Colonic mucosa (tissue), 4 donors: ENCODE measurements around the gene SLC39A12. TPM values are rescaled to one million over a fixed set of nuclear protein-coding genes. Genes with fewer than 3 reads are reported as not detected.

Experiments
- DNase-seq: peaks from one replicate; pipeline ENCODE4 v3.0.0-alpha.2; 2020
- H3K27ac ChIP-seq: fragments of 200-600 bp; one replicate; pipeline ENCODE4 v1.8.0; 2021
- H3K27me3 ChIP-seq: fragments of 200-600 bp; one replicate; pipeline ENCODE4 v1.8.0; 2021
- H3K36me3 ChIP-seq: fragments of 200-600 bp; one replicate; pipeline ENCODE4 v1.8.0; 2021
- H3K4me1 ChIP-seq: fragments of 200-600 bp; one replicate; pipeline ENCODE4 v1.8.0; 2021; ENCODE audit warnings: mild to moderate bottlenecking
- H3K4me3 ChIP-seq: fragments of 200-600 bp; one replicate; pipeline ENCODE4 v1.8.0; 2021
- H3K9ac ChIP-seq, 2 donors: one replicate each; pipeline ENCODE4 v1.7.0; 2013; ENCODE audit warnings: control low read depth in 2 of 2, low read depth in 2 of 2, low read length in 2 of 2
- H3K9me3 ChIP-seq: fragments of 200-600 bp; one replicate; pipeline ENCODE4 v1.8.0; 2021
- CTCF ChIP-seq: fragments of 200-600 bp; IDR thresholded peaks from one replicate; pipeline ENCODE4 v1.8.0; 2022; ENCODE audit warnings: antibody characterized with exemption, mild to moderate bottlenecking
- intact Hi-C: fragments of 100-400 bp; cut with DNase I; formaldehyde crosslinking; loops from one replicate; pipeline ENCODE4 v1.14.1; 2022
- total RNA-seq, 2 donors: library from RNA; stranded (reverse); fragmentation: NEBNext Ultra II Directional in 1 of 2; extraction: Animal tissue kit (Norgen Biotek cat#: 25700) in 1 of 2; gene quantifications; one replicate each; pipeline ENCODE4 v1.2.1, GENCODE V29; 2021
- donor health status: healthy.
- donor health status: DM: no; HTN: no; CAD: no.
- donor health status: DM: no; HTN: no; CAD: no.

SLC39A12 gene
- total RNA-seq, 2 donors from 2014 or later = 0.13 to 0.15 TPM

GRCh38 chr10:17984563-17984962 lies 32.8 kb downstream of the SLC39A12 start:
- H3K9ac ChIP-seq = no peak overlapping the region
- H3K4me1 ChIP-seq = no peaks in the 10 kb centered on the region
- H3K36me3 ChIP-seq = no peaks in the 10 kb centered on the region
- H3K9me3 ChIP-seq = no peaks in the 10 kb centered on the region
- no peaks in the 10 kb centered on the region for H3K27me3 ChIP-seq
- DNase-seq = no peak
- no peak overlapping the region for H3K4me3 ChIP-seq
- intact Hi-C loops = no loop called here
- TF ChIP-seq CTCF = no peak
- H3K27ac ChIP-seq = no peak overlapping the region

- DNase-seq = no peak
- TF ChIP-seq CTCF = no peak
- no peaks in the 10 kb centered on the region for H3K36me3 ChIP-seq
These were observed 38.4 kb downstream of the SLC39A12 start for GRCh38 chr10:17989908-17990767.

GRCh38 chr10:17992266-17992665 lies 40.5 kb downstream of the SLC39A12 start:
- no peak for DNase-seq
- Histone ChIP-seq H3K4me1 (no peaks in the 10 kb centered on the region), H3K36me3 (no peaks in the 10 kb centered on the region), H3K4me3 (no peak overlapping the region), H3K27me3 (no peaks in the 10 kb centered on the region), H3K9me3 (no peaks in the 10 kb centered on the region), H3K27ac (no peak overlapping the region), H3K9ac (no peak overlapping the region)
- no peak for TF ChIP-seq CTCF
- intact Hi-C loops = no loop called here

More at GRCh38 chr10:17989908-17990767, 38.4 kb downstream of the SLC39A12 start:
- no peak overlapping the region for H3K27ac ChIP-seq
- H3K9me3 ChIP-seq = no peaks in the 10 kb centered on the region
- H3K27me3 ChIP-seq = no peaks in the 10 kb centered on the region
- no peak overlapping the region for H3K9ac ChIP-seq
- H3K4me3 ChIP-seq = no peak overlapping the region
- intact Hi-C loops = no loop called here
- no peaks in the 10 kb centered on the region for H3K4me1 ChIP-seq

- no peak for DNase-seq
- no peaks in the 10 kb centered on the region for H3K27me3 ChIP-seq
- H3K4me3 ChIP-seq = no peak overlapping the region
- H3K27ac ChIP-seq = no peak overlapping the region
- no peaks in the 10 kb centered on the region for H3K9me3 ChIP-seq
- TF ChIP-seq CTCF = no peak
- intact Hi-C loops = no loop called here
- H3K9ac ChIP-seq = no peak overlapping the region
- H3K36me3 ChIP-seq = no peaks in the 10 kb centered on the region
- no peaks in the 10 kb centered on the region for H3K4me1 ChIP-seq
These were observed 41.6 kb downstream of the SLC39A12 start for GRCh38 chr10:17993361-17993760.

- H3K4me3 ChIP-seq = no peak overlapping the region
- H3K9ac ChIP-seq = no peak overlapping the region
- no peaks in the 10 kb centered on the region for H3K4me1 ChIP-seq
- no peak for DNase-seq
- intact Hi-C loops = no loop called here
- no peaks in the 10 kb centered on the region for H3K9me3 ChIP-seq
- H3K36me3 ChIP-seq = no peaks in the 10 kb centered on the region
- H3K27me3 ChIP-seq = no peaks in the 10 kb centered on the region
- no peak for TF ChIP-seq CTCF
- no peak overlapping the region for H3K27ac ChIP-seq
These were observed 48.9 kb downstream of the SLC39A12 start for GRCh38 chr10:18000601-18001000.
